Endothelial cell of umbilical vein (primary cell): ENCODE data around the gene TMEM120B. TPM values are rescaled to one million over a fixed set of nuclear protein-coding genes. Genes with fewer than 3 reads are reported as not detected.

Experiments
- BruUV-seq: library from RNA; stranded (reverse); fragments of 400-500 nt; replicated peaks from 2 replicates; lab custom pipeline; 2021; lab: Mats Ljungman, UMichigan
- CTCF ChIA-PET: fragments of 300-600, 350-600 bp; sonication (Branson Sonifier 250); formaldehyde crosslinking; loops from one replicate; lab custom pipeline; 2021; ENCODE audit warnings: antibody characterized with exemption, inconsistent platforms; lab: Charles Lee
- POLR2A ChIA-PET: fragments of 300-600, 350-600 bp; sonication (Branson Sonifier 250); formaldehyde crosslinking; loops from one replicate; lab custom pipeline; 2021; ENCODE audit warnings: antibody characterized with exemption, inconsistent platforms; lab: Charles Lee
- DNase-seq: peaks from one replicate; pipeline ENCODE4 v3.0.0-alpha.2; 2011; ENCODE audit warnings: low read depth, low spot score
- FAIRE-seq: peaks from 2 replicates; lab custom pipeline; 2011; peaks lifted over from hg19 to GRCh38; lab: Jason Lieb, UNC
- H2AFZ ChIP-seq: 2 replicates; pipeline ENCODE4 v1.6.0; 2012; ENCODE audit warnings: low read depth, low read length, control low read depth, inconsistent platforms
- H3K27ac ChIP-seq: 2 replicates; pipeline ENCODE4 v1.5.1; 2011; ENCODE audit warnings: low read depth, mild to moderate bottlenecking, control low read depth, low read length, moderate library complexity; ENCODE audit not compliant: insufficient read depth
- H3K27me3 ChIP-seq, 2 experiments: 2 replicates each; pipeline versions ENCODE4 v1.6.0 to v1.6.1; 2011; ENCODE audit warnings: low read length in 2 of 2, mixed read lengths in 1 of 2; ENCODE audit not compliant: control insufficient read depth in 2 of 2, insufficient read depth in 2 of 2
- H3K36me3 ChIP-seq, 2 experiments: 2 replicates in 1 of 2; 3 replicates in 1 of 2; pipeline ENCODE4 v1.5.1; 2011; ENCODE audit warnings: low read length in 2 of 2, mild to moderate bottlenecking in 1 of 2, moderate library complexity in 1 of 2; ENCODE audit not compliant: control insufficient read depth in 2 of 2, insufficient read depth in 2 of 2; ENCODE audit errors: extremely low read depth in 1 of 2
- H3K4me1 ChIP-seq: 3 replicates; pipeline ENCODE4 v1.5.1; 2011; ENCODE audit warnings: mild to moderate bottlenecking, low read length; ENCODE audit not compliant: control insufficient read depth, insufficient read depth; ENCODE audit errors: extremely low read depth
- H3K4me2 ChIP-seq: 2 replicates; pipeline ENCODE4 v1.6.1; 2011; ENCODE audit warnings: low read length, control low read depth, mixed read lengths; ENCODE audit not compliant: insufficient read depth
- H3K4me3 ChIP-seq, 3 experiments: fragments of 200-600 bp in 1 of 3; sonication (generic), shearing (Covaris generic) in 1 of 3; replicated peaks in 1 of 3; 2 replicates each; pipeline ENCODE4 v1.5.1; 2011 to 2016; ENCODE audit warnings: control low read depth in 3 of 3, low read length in 3 of 3, mild to moderate bottlenecking in 2 of 3, inconsistent platforms in 1 of 3, low read depth in 1 of 3, moderate library complexity in 1 of 3; ENCODE audit not compliant: insufficient read depth in 1 of 3
- H3K79me2 ChIP-seq: 2 replicates; pipeline ENCODE4 v1.6.0; 2012; ENCODE audit warnings: low read length, inconsistent platforms; ENCODE audit not compliant: control insufficient read depth, insufficient read depth
- H3K9ac ChIP-seq: replicated peaks from 2 replicates; pipeline ENCODE3; 2011; ENCODE audit warnings: low read length, control low read depth; ENCODE audit not compliant: insufficient read depth; ENCODE audit errors: extremely low read depth
- H3K9me1 ChIP-seq: replicated peaks from 3 replicates; pipeline ENCODE4 v1.6.0; 2011; ENCODE audit warnings: mild to moderate bottlenecking, low read length; ENCODE audit not compliant: control insufficient read depth, insufficient read depth; ENCODE audit errors: extremely low read depth
- H3K9me3 ChIP-seq: replicated peaks from 2 replicates; pipeline ENCODE4 v1.5.1; 2012; ENCODE audit warnings: low read length, inconsistent platforms; ENCODE audit not compliant: control insufficient read depth, insufficient read depth
- H4K20me1 ChIP-seq: replicated peaks from 2 replicates; pipeline ENCODE3; 2011; ENCODE audit warnings: mild to moderate bottlenecking, low read length; ENCODE audit not compliant: control insufficient read depth, insufficient read depth; ENCODE audit errors: extremely low read depth
- EZH2 ChIP-seq: IDR thresholded peaks from 2 replicates; pipeline ENCODE4 v1.6.1; 2012; ENCODE audit warnings: borderline replicate concordance, low read depth, mild to moderate bottlenecking, moderate library complexity, low read length, inconsistent platforms; ENCODE audit not compliant: severe bottlenecking
- FOS ChIP-seq: IDR thresholded peaks from 2 replicates; pipeline ENCODE4 v1.6.1; 2011; ENCODE audit warnings: mild to moderate bottlenecking, low read length, moderate library complexity, borderline replicate concordance; ENCODE audit not compliant: insufficient read depth
- GATA2 ChIP-seq: IDR thresholded peaks from 2 replicates; pipeline ENCODE4 v1.7.0; 2011; ENCODE audit warnings: low read depth, mild to moderate bottlenecking, moderate library complexity, mixed read lengths, low read length; ENCODE audit not compliant: insufficient read length, insufficient read depth
- JUN ChIP-seq: IDR thresholded peaks from 2 replicates; pipeline ENCODE4 v1.6.1; 2011; ENCODE audit warnings: borderline replicate concordance, low read depth; ENCODE audit not compliant: insufficient read length, insufficient read depth
- MAX ChIP-seq: IDR thresholded peaks from 2 replicates; pipeline ENCODE4 v1.6.1; 2011; ENCODE audit not compliant: insufficient read depth, insufficient read length
- MYC ChIP-seq: IDR thresholded peaks from one replicate; pipeline ENCODE4 v1.6.1; 2011; ENCODE audit warnings: mild to moderate bottlenecking, low read depth, low read length
- POLR2A ChIP-seq: IDR thresholded peaks from 2 replicates; pipeline ENCODE4 v1.6.1; 2012; ENCODE audit warnings: low read depth, mild to moderate bottlenecking, control low read depth, low read length
- POLR2AphosphoS5 ChIP-seq: IDR thresholded peaks from 2 replicates; pipeline ENCODE4 v1.6.1; 2012; ENCODE audit warnings: low read depth, mild to moderate bottlenecking, control low read depth, low read length, moderate library complexity; ENCODE audit not compliant: insufficient read depth
- dilution Hi-C: fragments of 300-500 bp; cut with MboI; formaldehyde crosslinking; loops from one replicate; pipeline ENCODE4 v1.15.0; 2019; ENCODE audit warnings: low sequenced_read_pairs; ENCODE audit not compliant: extremely low pct_ligation_motif_present
- intact Hi-C: fragments of 100-400 bp; cut with micrococcal nuclease; formaldehyde crosslinking; loops from one replicate; pipeline ENCODE4 v1.10.0; 2022
- polyA plus RNA-seq, 4 experiments: library from polyadenylated mRNA; depleted of rRNA in 3 of 4; stranded (reverse) in 3 of 4; unstranded in 1 of 4; fragments of >200 nt; gene quantifications; 2 replicates each; pipeline versions ENCODE4 v1.2.1 to v1.2.3, GENCODE V29; 2011 to 2012; ENCODE audit warnings: missing spikeins in 1 of 4
- total RNA-seq: library from RNA; stranded (reverse); gene quantifications from 2 replicates; pipeline ENCODE4 v1.2.3, GENCODE V29; 2021
- TF ChIP-seq, protein P1 (sequence below), 2 donors: IDR thresholded peaks; 1 replicate in 1 of 2; 2 replicates in 1 of 2; pipeline ENCODE4 v1.5.1; 2011; ENCODE audit warnings: low read length in 2 of 2, mild to moderate bottlenecking in 2 of 2, moderate library complexity in 2 of 2, control low read depth in 1 of 2, inconsistent platforms in 1 of 2, low read depth in 1 of 2; ENCODE audit not compliant: insufficient read depth in 1 of 2; ENCODE audit errors: extremely low read depth in 1 of 2

TMEM120B gene
- total and polyA plus RNA-seq, 2 donors (not counting 3 experiments of a cell fraction or from before 2014, with no cell fraction given) = 10.4 to 12.8 TPM

GRCh38 chr12:121729021-121729420 is 16.5 kb downstream of the TMEM120B start:
- FAIRE-seq (no peak), DNase-seq (no peak)
- Histone ChIP-seq H4K20me1 (no peaks in the 10 kb centered on the region), H3K9me1 (no peaks in the 10 kb centered on the region), H3K9me3 (no peaks in the 10 kb centered on the region), H3K27me3 (no peaks in the 10 kb centered on the region), H3K4me2 (no peak overlapping the region), H2AFZ (no peak overlapping the region), H3K36me3 (no peaks in the 10 kb centered on the region), H3K4me1 (peaks cover 7% of the 10 kb centered on the region), H3K4me3 (no peak overlapping the region), H3K27ac (no peak overlapping the region), H3K79me2 (peaks cover 2% of the 10 kb centered on the region), H3K9ac (no peak overlapping the region)
- TF ChIP-seq POLR2AphosphoS5 = no peak
- TF ChIP-seq GATA2 = no peak
- TF ChIP-seq MYC = no peak
- no peak for TF ChIP-seq MAX
- TF ChIP-seq, protein P1, sequence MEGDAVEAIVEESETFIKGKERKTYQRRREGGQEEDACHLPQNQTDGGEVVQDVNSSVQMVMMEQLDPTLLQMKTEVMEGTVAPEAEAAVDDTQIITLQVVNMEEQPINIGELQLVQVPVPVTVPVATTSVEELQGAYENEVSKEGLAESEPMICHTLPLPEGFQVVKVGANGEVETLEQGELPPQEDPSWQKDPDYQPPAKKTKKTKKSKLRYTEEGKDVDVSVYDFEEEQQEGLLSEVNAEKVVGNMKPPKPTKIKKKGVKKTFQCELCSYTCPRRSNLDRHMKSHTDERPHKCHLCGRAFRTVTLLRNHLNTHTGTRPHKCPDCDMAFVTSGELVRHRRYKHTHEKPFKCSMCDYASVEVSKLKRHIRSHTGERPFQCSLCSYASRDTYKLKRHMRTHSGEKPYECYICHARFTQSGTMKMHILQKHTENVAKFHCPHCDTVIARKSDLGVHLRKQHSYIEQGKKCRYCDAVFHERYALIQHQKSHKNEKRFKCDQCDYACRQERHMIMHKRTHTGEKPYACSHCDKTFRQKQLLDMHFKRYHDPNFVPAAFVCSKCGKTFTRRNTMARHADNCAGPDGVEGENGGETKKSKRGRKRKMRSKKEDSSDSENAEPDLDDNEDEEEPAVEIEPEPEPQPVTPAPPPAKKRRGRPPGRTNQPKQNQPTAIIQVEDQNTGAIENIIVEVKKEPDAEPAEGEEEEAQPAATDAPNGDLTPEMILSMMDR (IDR thresholded peaks at IDR 0.05; ENCODE audit: extremely low read depth in 1 of 2, insufficient read depth in 1 of 2, low read depth in 1 of 2, low read length in 2 of 2) = no peak
- no peak for TF ChIP-seq FOS
- TF ChIP-seq POLR2A = no peak
- TF ChIP-seq JUN = no peak
- no peak for TF ChIP-seq EZH2
- no TSS peak for BruUV-seq
- ChIA-PET CTCF (interaction anchor here (1.1 kb wide), 1 partner anchor 14 kb away, joined by 4 read pairs; no protein-coding TSS in a partner anchor), POLR2A (no interaction called here)
- dilution Hi-C loops = no loop called here
- intact Hi-C loops = no loop called here
